Brain microvascular endothelial cell (primary cell): Measurements from ENCODE around the gene IL17A.

Experiments
- DNase-seq: peaks from one replicate; pipeline ENCODE4 v3.0.0-alpha.2; 2020
- H3K27ac ChIP-seq: fragments of 250-450 bp; sonication (Bioruptor Pico); 2 replicates; pipeline ENCODE4 v1.5.1; 2020; ENCODE audit warnings: mild to moderate bottlenecking, moderate library complexity
- H3K27me3 ChIP-seq: fragments of 250-450 bp; sonication (Bioruptor Pico); replicated peaks from 2 replicates; pipeline ENCODE4 v1.5.1; 2020; ENCODE audit warnings: mild to moderate bottlenecking
- H3K36me3 ChIP-seq: fragments of 250-450 bp; sonication (Bioruptor Pico); replicated peaks from 2 replicates; pipeline ENCODE4 v1.5.1; 2020; ENCODE audit warnings: mild to moderate bottlenecking
- H3K4me3 ChIP-seq: 2 replicates; pipeline ENCODE4 v1.5.1; 2011; ENCODE audit warnings: low read depth, mild to moderate bottlenecking, control low read depth, low read length, moderate library complexity
- in situ Hi-C: cut with HindIII; loops from 2 replicates; pipeline ENCODE4 v1.10.0; 2017; ENCODE audit warnings: low sequenced_read_pairs, low pct_ligation_motif_present
- TF ChIP-seq, protein P1 (sequence below): IDR thresholded peaks from 2 replicates; pipeline ENCODE4 v1.5.1; 2011; ENCODE audit warnings: low read depth, mild to moderate bottlenecking, moderate library complexity, low read length, control low read depth, inconsistent platforms; ENCODE audit errors: missing control alignments

Gene IL17A

DNA sequence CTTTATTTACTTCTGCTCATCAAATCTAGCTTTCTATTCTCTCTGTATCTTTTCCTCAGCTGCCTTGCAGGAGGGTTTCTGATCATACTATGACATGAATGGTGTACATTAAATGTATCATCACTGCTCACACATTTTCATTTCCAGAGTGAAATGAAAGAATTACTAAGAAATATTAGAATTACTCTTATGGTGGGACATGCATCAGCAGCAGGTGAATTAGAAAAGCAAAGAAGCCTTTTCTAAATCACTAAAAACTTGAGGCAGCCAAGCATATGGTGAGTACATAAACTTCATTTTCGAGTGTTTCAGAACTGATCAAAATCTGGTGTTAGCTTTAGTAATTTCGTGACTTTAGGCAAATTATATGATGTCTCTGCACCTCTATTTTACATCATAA, 23.6 kb downstream of the IL17A start:
- H3K36me3 ChIP-seq, result no peaks in the 10 kb centered on the region
- no peak overlapping the region for H3K27ac ChIP-seq
- TF ChIP-seq, protein P1, sequence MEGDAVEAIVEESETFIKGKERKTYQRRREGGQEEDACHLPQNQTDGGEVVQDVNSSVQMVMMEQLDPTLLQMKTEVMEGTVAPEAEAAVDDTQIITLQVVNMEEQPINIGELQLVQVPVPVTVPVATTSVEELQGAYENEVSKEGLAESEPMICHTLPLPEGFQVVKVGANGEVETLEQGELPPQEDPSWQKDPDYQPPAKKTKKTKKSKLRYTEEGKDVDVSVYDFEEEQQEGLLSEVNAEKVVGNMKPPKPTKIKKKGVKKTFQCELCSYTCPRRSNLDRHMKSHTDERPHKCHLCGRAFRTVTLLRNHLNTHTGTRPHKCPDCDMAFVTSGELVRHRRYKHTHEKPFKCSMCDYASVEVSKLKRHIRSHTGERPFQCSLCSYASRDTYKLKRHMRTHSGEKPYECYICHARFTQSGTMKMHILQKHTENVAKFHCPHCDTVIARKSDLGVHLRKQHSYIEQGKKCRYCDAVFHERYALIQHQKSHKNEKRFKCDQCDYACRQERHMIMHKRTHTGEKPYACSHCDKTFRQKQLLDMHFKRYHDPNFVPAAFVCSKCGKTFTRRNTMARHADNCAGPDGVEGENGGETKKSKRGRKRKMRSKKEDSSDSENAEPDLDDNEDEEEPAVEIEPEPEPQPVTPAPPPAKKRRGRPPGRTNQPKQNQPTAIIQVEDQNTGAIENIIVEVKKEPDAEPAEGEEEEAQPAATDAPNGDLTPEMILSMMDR, result no peak
- DNase-seq, result no peak
- in situ Hi-C loops, result no loop called here
- no peaks in the 10 kb centered on the region for H3K27me3 ChIP-seq
- H3K4me3 ChIP-seq, result no peak overlapping the region

DNA sequence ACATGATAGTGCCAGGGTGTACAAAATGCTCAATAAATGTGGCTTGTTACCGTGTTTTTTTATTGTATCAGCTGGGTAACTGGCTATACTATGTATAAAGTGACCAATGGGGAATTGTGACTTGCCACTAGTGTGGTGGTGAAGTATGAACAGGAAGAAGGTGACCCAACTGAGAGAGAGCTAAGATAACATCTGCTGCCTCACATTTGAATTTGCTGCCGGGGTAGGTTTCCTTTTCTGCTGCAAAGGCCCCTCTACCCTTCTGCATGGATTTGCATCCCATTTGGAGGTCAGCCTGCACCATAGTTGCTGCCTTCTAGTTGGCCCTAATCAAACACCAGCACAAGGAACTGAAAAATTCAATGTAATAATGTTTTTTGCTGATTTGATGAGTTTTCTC, 24.1 kb downstream of the IL17A start:
- Histone ChIP-seq H3K4me3 (no peak overlapping the region), H3K36me3 (no peaks in the 10 kb centered on the region), H3K27ac (no peak overlapping the region), H3K27me3 (no peaks in the 10 kb centered on the region)
- in situ Hi-C loops, result no loop called here
- DNase-seq, result no peak
- TF ChIP-seq, protein P1, result no peak

DNA sequence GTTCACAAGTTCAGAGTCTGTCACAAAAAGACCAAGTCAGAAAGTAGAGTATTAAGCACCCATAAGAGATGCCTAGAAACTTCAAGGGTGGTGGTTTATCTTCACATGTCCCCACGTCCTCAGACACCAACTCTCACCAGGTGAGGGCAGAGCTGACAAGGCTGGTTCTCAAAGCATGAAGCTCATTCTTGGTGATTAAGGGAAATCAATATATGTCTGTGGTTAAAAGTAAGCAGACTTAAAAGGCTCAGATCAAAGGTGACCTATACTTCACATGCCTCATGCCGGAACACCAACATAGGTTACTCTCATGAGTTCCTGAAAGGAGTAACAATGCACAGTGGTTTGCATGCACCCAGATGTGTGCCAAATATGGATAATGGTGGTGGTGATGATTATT, 27.0 kb downstream of the IL17A start:
- no peak overlapping the region for H3K4me3 ChIP-seq
- TF ChIP-seq, protein P1, result no peak
- in situ Hi-C loops, result no loop called here
- no peaks in the 10 kb centered on the region for H3K27me3 ChIP-seq
- no peaks in the 10 kb centered on the region for H3K36me3 ChIP-seq
- DNase-seq, result no peak
- H3K27ac ChIP-seq, result no peak overlapping the region

DNA sequence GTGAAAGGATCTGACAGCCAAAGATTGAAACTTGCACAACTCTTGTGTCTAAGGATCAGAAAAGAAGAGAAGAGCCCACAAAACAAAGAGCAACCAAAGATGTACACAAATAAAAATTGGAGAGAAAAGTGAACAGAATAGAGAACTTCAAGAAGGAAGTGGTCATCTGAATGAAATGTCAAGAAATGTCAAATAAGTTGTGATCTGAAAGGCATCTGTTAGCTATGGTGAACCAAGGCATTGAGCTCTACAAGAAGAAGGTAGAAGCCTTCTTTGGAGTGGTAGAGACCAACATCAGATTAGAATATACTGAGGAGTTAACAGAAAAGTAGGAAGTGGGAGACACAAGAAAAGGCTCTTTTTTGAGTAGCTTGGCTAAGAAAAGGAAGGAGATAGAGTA, 29.6 kb downstream of the IL17A start:
- no peaks in the 10 kb centered on the region for H3K36me3 ChIP-seq
- TF ChIP-seq, protein P1, result no peak
- H3K27me3 ChIP-seq, result no peaks in the 10 kb centered on the region
- in situ Hi-C loops, result no loop called here
- no peak overlapping the region for H3K4me3 ChIP-seq
- no peak overlapping the region for H3K27ac ChIP-seq
- no peak for DNase-seq

DNA sequence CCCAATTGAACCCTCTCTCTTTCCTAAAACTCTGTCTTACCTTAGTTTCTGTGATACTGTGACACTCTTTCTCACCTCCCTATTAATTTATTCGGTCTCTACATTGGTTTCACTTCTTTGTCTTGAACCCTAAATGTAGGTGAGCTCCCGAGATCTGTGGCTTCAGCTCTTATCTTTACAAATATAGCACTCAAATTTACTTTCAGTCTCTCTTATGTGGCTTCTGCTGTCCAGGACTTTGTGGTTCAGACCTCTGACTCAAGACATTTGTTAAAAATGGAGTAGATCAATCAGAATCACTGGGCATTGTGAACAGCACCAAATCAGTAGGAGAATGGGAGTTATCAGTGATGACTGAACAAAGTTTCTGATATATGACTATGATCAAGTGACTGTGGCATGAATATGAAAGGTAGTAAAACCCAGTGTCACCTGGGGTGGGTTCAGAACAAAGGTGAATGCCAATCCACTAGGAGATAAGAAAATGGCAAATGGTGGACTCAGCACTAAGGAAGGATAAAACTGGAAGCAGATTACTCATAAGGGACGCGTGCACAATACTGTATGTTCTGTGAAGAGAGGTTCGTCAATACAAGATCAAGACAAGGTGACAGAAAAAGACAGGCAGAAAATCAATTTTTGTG, 30.9 kb downstream of the IL17A start:
- DNase-seq, result no peak
- Histone ChIP-seq H3K36me3 (no peaks in the 10 kb centered on the region), H3K27me3 (no peaks in the 10 kb centered on the region), H3K4me3 (no peak overlapping the region), H3K27ac (no peak overlapping the region)
- TF ChIP-seq, protein P1, result no peak
- in situ Hi-C loops, result no loop called here

DNA sequence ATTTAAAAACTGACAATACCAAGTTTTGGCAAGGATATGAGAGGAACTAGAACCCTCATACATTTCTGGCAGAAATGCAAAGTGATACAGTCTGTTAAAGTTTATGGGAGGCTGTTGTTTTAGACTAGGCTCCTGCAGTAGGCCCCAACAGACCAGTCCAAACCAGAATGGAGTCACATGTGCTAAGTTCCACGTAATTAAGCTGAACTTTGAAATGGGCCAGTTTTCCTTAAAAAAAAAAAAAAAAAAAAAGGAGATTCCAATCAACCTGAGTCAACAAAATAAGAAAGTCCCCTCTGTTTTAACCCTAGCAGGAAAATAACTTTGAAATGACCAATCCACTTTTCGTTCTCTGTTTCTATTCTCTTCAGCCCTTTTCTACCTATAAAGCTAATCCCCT, 31.6 kb downstream of the IL17A start:
- H3K27me3 ChIP-seq, result no peaks in the 10 kb centered on the region
- H3K36me3 ChIP-seq, result no peaks in the 10 kb centered on the region
- no peak overlapping the region for H3K27ac ChIP-seq
- H3K4me3 ChIP-seq, result no peak overlapping the region
- DNase-seq, result no peak
- in situ Hi-C loops, result no loop called here
- TF ChIP-seq, protein P1, result no peak
